Breast epithelium (tissue), 3 donors: ENCODE measurements around the gene TNFSF13.

Experiments used
- CTCF ChIP-seq, 3 donors: fragments of 450-650 bp; IDR thresholded peaks; one replicate each; pipeline ENCODE4 v1.5.1; 2016 to 2017; ENCODE audit warnings: antibody characterized with exemption in 3 of 3, mild to moderate bottlenecking in 3 of 3, moderate library complexity in 3 of 3
- POLR2A ChIP-seq: fragments of 450-650 bp; IDR thresholded peaks from one replicate; pipeline ENCODE4 v1.6.1; 2016; ENCODE audit warnings: antibody characterized with exemption, mild to moderate bottlenecking, moderate library complexity

DNA sequence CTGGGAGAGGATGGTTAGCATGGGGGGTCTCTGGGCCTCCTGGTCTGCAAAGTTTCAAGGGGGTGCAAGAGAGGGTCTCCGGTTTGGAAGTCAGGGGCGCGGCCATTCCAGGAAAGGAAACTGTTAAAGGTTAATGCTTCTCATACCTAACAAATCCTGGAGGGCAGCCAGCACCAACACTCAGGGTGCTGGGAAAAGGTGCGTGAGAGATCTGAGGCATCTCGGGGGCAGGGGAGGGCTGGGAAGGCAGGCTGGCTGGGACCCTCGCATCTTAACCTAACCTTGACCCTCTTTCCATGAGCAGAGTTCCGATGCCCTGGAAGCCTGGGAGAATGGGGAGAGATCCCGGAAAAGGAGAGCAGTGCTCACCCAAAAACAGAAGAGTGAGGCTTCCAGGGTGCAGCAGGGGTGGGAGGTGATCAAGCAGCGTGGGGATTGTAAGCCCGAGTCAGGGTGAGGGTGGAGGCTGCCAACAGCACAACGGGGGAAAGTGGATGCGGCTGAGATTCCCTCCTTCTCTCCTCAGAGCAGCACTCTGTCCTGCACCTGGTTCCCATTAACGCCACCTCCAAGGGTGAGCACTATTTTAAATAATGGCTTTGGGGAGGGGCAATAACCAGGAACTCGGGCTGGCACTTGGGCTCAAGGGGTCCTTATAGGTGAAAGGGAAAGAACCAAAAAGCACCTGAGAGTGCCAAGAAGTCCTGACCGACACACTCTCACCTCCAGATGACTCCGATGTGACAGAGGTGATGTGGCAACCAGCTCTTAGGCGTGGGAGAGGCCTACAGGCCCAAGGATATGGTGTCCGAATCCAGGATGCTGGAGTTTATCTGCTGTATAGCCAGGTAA lies 996 bp downstream of the TNFSF13 start:
- TF ChIP-seq CTCF (IDR thresholded peaks at IDR 0.05) (no peak), POLR2A (no peak)
